B cell (primary cell): ENCODE measurements around the gene BTF3L4. TPM values are rescaled to one million over a fixed set of nuclear protein-coding genes. Genes with fewer than 3 reads are reported as not detected.

Source experiments
- ATAC-seq: fragments of 200-7000 bp; cut with Tn5 transposase; one replicate; pipeline ENCODE4 v1.10.0; 2021; ENCODE audit warnings: low read depth, mild to moderate bottlenecking, moderate number of reproducible peaks, moderate library complexity
- CTCF ChIA-PET: fragments of 350-600 bp; sonication (Branson Sonifier 250); formaldehyde crosslinking; loops from one replicate; lab custom pipeline; 2021; ENCODE audit warnings: antibody characterized with exemption, inconsistent platforms; lab: Charles Lee
- POLR2A ChIA-PET: fragments of 350-600 bp; sonication (Branson Sonifier 250); formaldehyde crosslinking; loops from one replicate; lab custom pipeline; 2021; ENCODE audit warnings: antibody characterized with exemption; lab: Charles Lee
- DNase-seq: peaks from one replicate; pipeline ENCODE4 v3.0.0; 2013
- H2AFZ ChIP-seq: 2 replicates; pipeline ENCODE4 v1.6.1; 2012; ENCODE audit warnings: mild to moderate bottlenecking, low read depth, low read length; ENCODE audit not compliant: insufficient read depth, poor library complexity, severe bottlenecking
- H3K27ac ChIP-seq, 2 donors: 1 replicate in 1 of 2; 2 replicates in 1 of 2; pipeline ENCODE4 v1.5.1; 2012 to 2013; ENCODE audit warnings: low read length in 2 of 2, mild to moderate bottlenecking in 2 of 2, moderate library complexity in 1 of 2
- H3K27me3 ChIP-seq, 4 experiments: fragments of 200-600 bp in 1 of 4; sonication (generic) in 1 of 4; replicated peaks in 1 of 4; 1 replicate in 2 of 4; 2 replicates in 2 of 4; pipeline versions ENCODE4 v1.6.1 to v1.7.0; 2013 to 2016; ENCODE audit warnings: low read length in 3 of 4, mild to moderate bottlenecking in 2 of 4, mixed read lengths in 1 of 4, moderate library complexity in 1 of 4; ENCODE audit not compliant: insufficient read depth in 4 of 4, control insufficient read depth in 3 of 4; ENCODE audit errors: control extremely low read depth in 1 of 4
- H3K36me3 ChIP-seq, 2 experiments: replicated peaks in 1 of 2; 1 replicate in 1 of 2; 2 replicates in 1 of 2; pipeline versions ENCODE4 v1.6.1 to v1.7.1; 2013; ENCODE audit warnings: low read length in 1 of 2; ENCODE audit not compliant: insufficient read depth in 2 of 2, control insufficient read depth in 1 of 2; ENCODE audit errors: control extremely low read depth in 1 of 2, extremely low read depth in 1 of 2
- H3K4me1 ChIP-seq, 2 donors: fragments of 200-600 bp in 1 of 2; sonication (generic) in 1 of 2; 1 replicate in 1 of 2; 2 replicates in 1 of 2; pipeline versions ENCODE4 v1.5.1 to v1.6.1; 2013 to 2017; ENCODE audit warnings: low read length in 2 of 2; ENCODE audit not compliant: control insufficient read depth in 2 of 2, insufficient read depth in 2 of 2
- H3K4me2 ChIP-seq: replicated peaks from 2 replicates; pipeline ENCODE3; 2012; ENCODE audit warnings: mild to moderate bottlenecking, low read depth, low read length; ENCODE audit not compliant: poor library complexity, severe bottlenecking
- H3K4me3 ChIP-seq, 5 experiments: fragments of 200-600 bp in 1 of 5; sonication (generic) in 1 of 5; 1 replicate in 3 of 5; 2 replicates in 2 of 5; pipeline versions ENCODE4 v1.5.1 to v1.7.0; 2011 to 2016; ENCODE audit warnings: low read length in 4 of 5, mild to moderate bottlenecking in 4 of 5, low read depth in 2 of 5, control low read depth in 1 of 5, moderate library complexity in 1 of 5; ENCODE audit not compliant: insufficient read depth in 1 of 5; ENCODE audit errors: control extremely low read depth in 1 of 5, extremely low read depth in 1 of 5
- H3K79me2 ChIP-seq: fragments of 200-600 bp; sonication (generic); one replicate; pipeline ENCODE4 v1.6.0; 2016; ENCODE audit warnings: low read length; ENCODE audit not compliant: control insufficient read depth, insufficient read depth
- H3K9ac ChIP-seq: fragments of 200-600 bp; sonication (generic); 2 replicates; pipeline ENCODE4 v1.6.1; 2017; ENCODE audit warnings: mild to moderate bottlenecking, low read length, moderate library complexity
- H3K9me3 ChIP-seq, 3 donors: one replicate each; pipeline versions ENCODE4 v1.6.1 to v1.7.1; 2013; ENCODE audit warnings: low read length in 2 of 3; ENCODE audit not compliant: control insufficient read depth in 2 of 3, insufficient read depth in 1 of 3; ENCODE audit errors: control extremely low read depth in 1 of 3
- H4K20me1 ChIP-seq: 2 replicates; pipeline ENCODE4 v1.6.0; 2012; ENCODE audit warnings: mild to moderate bottlenecking, low read length; ENCODE audit not compliant: insufficient read depth, control insufficient read depth, poor library complexity, severe bottlenecking
- H3K27ac Mint-ChIP-seq: one replicate; pipeline ENCODE4 v1.8.0; 2021; ENCODE audit warnings: mixed read lengths
- H3K27me3 Mint-ChIP-seq: one replicate; pipeline ENCODE4 v1.8.0; 2021; ENCODE audit warnings: mixed read lengths
- H3K4me1 Mint-ChIP-seq: one replicate; pipeline ENCODE4 v1.8.0; 2021; ENCODE audit warnings: mixed read lengths
- H3K4me3 Mint-ChIP-seq: one replicate; pipeline ENCODE4 v1.8.0; 2021; ENCODE audit warnings: mixed read lengths
- H3K9me3 Mint-ChIP-seq: one replicate; pipeline ENCODE4 v1.8.0; 2022; ENCODE audit warnings: mixed read lengths; ENCODE audit not compliant: insufficient read depth
- EZH2 ChIP-seq: IDR thresholded peaks from 2 replicates; pipeline ENCODE4 v1.6.1; 2012; ENCODE audit warnings: borderline replicate concordance, low read depth, mild to moderate bottlenecking, moderate library complexity, low read length; ENCODE audit not compliant: insufficient read depth, poor library complexity, severe bottlenecking
- WGBS: methylation state at CpG from one replicate; pipeline ENCODE4 v1.1.5; 2013; ENCODE audit warnings: missing lambda C conversion rate; ENCODE audit not compliant: insufficient coverage; 5-methylcytosine and 5-hydroxymethylcytosine counted together
- intact Hi-C: fragments of 100-400 bp; cut with micrococcal nuclease; formaldehyde crosslinking; loops from one replicate; pipeline ENCODE4 v1.10.0; 2022
- polyA plus RNA-seq: library from polyadenylated mRNA; depleted of rRNA; stranded (reverse); fragments of >200 nt; gene quantifications from 2 replicates; pipeline ENCODE4 v1.2.3, GENCODE V29; 2012
- total RNA-seq, 2 donors: library from RNA; stranded (reverse); fragments of 120-200 nt in 1 of 2; gene quantifications; 1 replicate in 1 of 2; 2 replicates in 1 of 2; pipeline versions ENCODE4 v1.2.3 to v1.2.4, GENCODE V29; 2013 to 2022
- TF ChIP-seq, protein P1 (sequence below): fragments of 200-600 bp; IDR thresholded peaks from one replicate; pipeline ENCODE4 v1.8.0; 2022; ENCODE audit warnings: antibody characterized with exemption, mild to moderate bottlenecking

BTF3L4 gene
- total and polyA plus RNA-seq, 2 donors (not counting 1 experiment from before 2014, with no cell fraction given) = 16.0 to 32.7 TPM

DNA sequence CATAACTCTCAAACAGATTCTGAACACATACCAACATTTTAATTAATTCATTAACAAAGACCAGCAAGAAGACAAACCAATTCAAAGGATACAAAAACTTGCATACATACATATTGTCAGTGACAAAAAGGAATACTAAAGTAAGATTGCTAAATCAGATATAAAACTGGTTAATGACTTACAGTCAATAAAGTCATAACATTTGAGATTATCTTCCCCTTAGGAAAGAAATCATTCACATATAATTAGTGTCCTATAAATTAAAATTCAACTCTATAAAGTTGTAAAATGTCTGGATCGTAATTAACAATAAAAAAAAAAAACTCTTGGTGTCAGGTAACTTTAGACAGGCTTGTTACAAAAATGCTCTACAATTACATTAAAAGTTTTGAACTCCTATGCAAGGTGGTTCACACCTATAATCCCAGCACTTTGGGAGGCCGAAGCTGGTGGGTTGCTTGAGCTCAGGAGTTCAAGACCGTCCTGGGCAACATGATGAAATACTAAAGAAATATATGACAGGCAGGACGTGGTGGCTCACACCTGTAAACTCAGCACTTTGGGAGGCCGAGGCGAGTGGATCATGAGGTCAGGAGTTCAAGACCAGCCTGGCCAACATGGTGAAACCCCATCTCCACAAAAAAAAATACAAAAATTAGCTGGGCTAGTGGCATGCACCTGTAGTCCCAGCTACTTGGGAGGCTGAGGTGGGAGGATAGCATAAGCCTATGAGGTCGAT is 47.9 kb upstream of the BTF3L4 start:
- POLR2A ChIA-PET = no interaction called here
- H4K20me1 ChIP-seq = no peaks in the 10 kb centered on the region
- no peaks in the 10 kb centered on the region for H3K79me2 ChIP-seq
- TF ChIP-seq, protein P1, sequence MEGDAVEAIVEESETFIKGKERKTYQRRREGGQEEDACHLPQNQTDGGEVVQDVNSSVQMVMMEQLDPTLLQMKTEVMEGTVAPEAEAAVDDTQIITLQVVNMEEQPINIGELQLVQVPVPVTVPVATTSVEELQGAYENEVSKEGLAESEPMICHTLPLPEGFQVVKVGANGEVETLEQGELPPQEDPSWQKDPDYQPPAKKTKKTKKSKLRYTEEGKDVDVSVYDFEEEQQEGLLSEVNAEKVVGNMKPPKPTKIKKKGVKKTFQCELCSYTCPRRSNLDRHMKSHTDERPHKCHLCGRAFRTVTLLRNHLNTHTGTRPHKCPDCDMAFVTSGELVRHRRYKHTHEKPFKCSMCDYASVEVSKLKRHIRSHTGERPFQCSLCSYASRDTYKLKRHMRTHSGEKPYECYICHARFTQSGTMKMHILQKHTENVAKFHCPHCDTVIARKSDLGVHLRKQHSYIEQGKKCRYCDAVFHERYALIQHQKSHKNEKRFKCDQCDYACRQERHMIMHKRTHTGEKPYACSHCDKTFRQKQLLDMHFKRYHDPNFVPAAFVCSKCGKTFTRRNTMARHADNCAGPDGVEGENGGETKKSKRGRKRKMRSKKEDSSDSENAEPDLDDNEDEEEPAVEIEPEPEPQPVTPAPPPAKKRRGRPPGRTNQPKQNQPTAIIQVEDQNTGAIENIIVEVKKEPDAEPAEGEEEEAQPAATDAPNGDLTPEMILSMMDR = no peak
- no peak for TF ChIP-seq EZH2
- H2AFZ ChIP-seq = no peak overlapping the region
- Mint-ChIP-seq H3K27me3 (peaks cover 25% of the 10 kb centered on the region), H3K27ac (no peak overlapping the region), H3K9me3 (no peaks in the 10 kb centered on the region), H3K4me1 (no peaks in the 10 kb centered on the region), H3K4me3 (no peak overlapping the region)
- intact Hi-C loops = no loop called here
- H3K36me3 ChIP-seq = no peaks in the 10 kb centered on the region
- no peaks in the 10 kb centered on the region for H3K4me1 ChIP-seq
- ATAC-seq (no peak), DNase-seq (no peak)
- H3K9me3 ChIP-seq = no peaks in the 10 kb centered on the region
- no peak overlapping the region for H3K27ac ChIP-seq
- CTCF ChIA-PET = interaction anchor here (1.5 kb wide), 1 partner anchor 111 kb away, joined by 6 read pairs; no protein-coding TSS in a partner anchor
- H3K4me3 ChIP-seq = no peak overlapping the region
- 92% methylated on average over 2 of the region's 7 CpGs for WGBS
- H3K9ac ChIP-seq = no peak overlapping the region
- H3K4me2 ChIP-seq = no peak overlapping the region
- peaks cover 0 to 11% (median 0%) of the 10 kb centered on the region in 4 experiments for H3K27me3 ChIP-seq

DNA sequence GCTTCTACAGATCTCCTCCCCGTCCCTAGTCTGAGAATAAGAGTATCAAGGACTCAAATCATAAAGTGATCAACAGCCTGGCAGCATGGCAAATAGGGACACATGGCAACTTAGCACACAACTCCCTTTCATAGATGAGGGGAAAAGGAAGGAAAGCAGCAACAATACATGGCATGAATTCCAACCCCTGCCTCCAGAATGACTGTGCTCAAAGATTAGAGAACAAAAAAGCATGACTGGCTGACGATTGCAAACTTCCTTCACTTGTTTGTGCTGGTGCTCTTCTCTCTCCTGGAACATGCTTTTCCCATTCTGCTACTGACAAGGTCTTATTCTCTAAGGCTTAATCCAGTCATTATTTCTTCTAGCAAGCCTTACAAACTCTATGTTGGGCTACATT is 34.0 kb upstream of the BTF3L4 start:
- Mint-ChIP-seq H3K27me3 (no peaks in the 10 kb centered on the region), H3K4me3 (no peak overlapping the region), H3K27ac (no peak overlapping the region), H3K9me3 (no peaks in the 10 kb centered on the region), H3K4me1 (no peaks in the 10 kb centered on the region)
- no peak overlapping the region for H3K9ac ChIP-seq
- peaks cover 29 to 51% of the 10 kb centered on the region in 2 experiments for H3K36me3 ChIP-seq
- H3K4me2 ChIP-seq = no peak overlapping the region
- H3K9me3 ChIP-seq = no peaks in the 10 kb centered on the region
- H3K27me3 ChIP-seq = no peaks in the 10 kb centered on the region
- H2AFZ ChIP-seq = no peak overlapping the region
- no peak overlapping the region for H3K4me3 ChIP-seq
- ChIA-PET POLR2A (no interaction called here), CTCF (no interaction called here)
- no peaks in the 10 kb centered on the region for H3K4me1 ChIP-seq
- ATAC-seq (no peak), DNase-seq (no peak)
- H3K79me2 ChIP-seq = no peaks in the 10 kb centered on the region
- no peaks in the 10 kb centered on the region for H4K20me1 ChIP-seq
- no peak overlapping the region for H3K27ac ChIP-seq
- intact Hi-C loops = no loop called here
- no peak for TF ChIP-seq EZH2
- TF ChIP-seq, protein P1 = no peak
- WGBS = 91% methylated on average over 1 of the region's 2 CpGs
